MM.1S (cell line): ENCODE measurements around the gene FBLIM1.

Source experiments
- DNase-seq: peaks from one replicate; pipeline ENCODE4 v3.0.0-alpha.2; 2015
- H2AFZ ChIP-seq: fragments of 300-600 bp; sonication (generic); 2 replicates; pipeline ENCODE4 v1.6.0; 2016; ENCODE audit warnings: antibody characterized with exemption, low read length
- H3F3A ChIP-seq: fragments of 300-600 bp; sonication (generic); 2 replicates; pipeline ENCODE4 v1.6.1; 2016; ENCODE audit warnings: mild to moderate bottlenecking, antibody characterized with exemption, low read length, moderate library complexity, mixed read lengths; ENCODE audit not compliant: insufficient read depth
- H3K27ac ChIP-seq: fragments of 300-600 bp; sonication (generic); 2 replicates; pipeline ENCODE4 v1.5.1; 2016; ENCODE audit warnings: mild to moderate bottlenecking, low read length
- H3K27me3 ChIP-seq: fragments of 300-600 bp; sonication (generic); replicated peaks from 2 replicates; pipeline ENCODE4 v1.6.0; 2016; ENCODE audit warnings: low read length; ENCODE audit not compliant: insufficient read depth
- H3K36me3 ChIP-seq: fragments of 300-600 bp; sonication (generic); replicated peaks from 2 replicates; pipeline ENCODE4 v1.6.1; 2016; ENCODE audit warnings: mild to moderate bottlenecking, low read length, mixed read lengths; ENCODE audit not compliant: insufficient read depth
- H3K4me1 ChIP-seq: fragments of 300-600 bp; sonication (generic); 2 replicates; pipeline ENCODE4 v1.6.1; 2016; ENCODE audit warnings: low read length, mixed read lengths
- H3K4me2 ChIP-seq: fragments of 300-600 bp; sonication (generic); 2 replicates; pipeline ENCODE4 v1.6.0; 2016; ENCODE audit warnings: low read depth, low read length
- H3K4me3 ChIP-seq: fragments of 300-600 bp; sonication (generic); 2 replicates; pipeline ENCODE4 v1.5.1; 2016; ENCODE audit warnings: low read length, mixed read lengths
- H3K79me2 ChIP-seq: fragments of 300-600 bp; sonication (generic); 2 replicates; pipeline ENCODE4 v1.6.1; 2016; ENCODE audit warnings: mixed run types, low read length, mixed read lengths
- H3K9ac ChIP-seq: fragments of 300-600 bp; sonication (generic); 2 replicates; pipeline ENCODE4 v1.6.1; 2016; ENCODE audit warnings: low read length, mixed read lengths
- H3K9me2 ChIP-seq: fragments of 300-600 bp; sonication (generic); replicated peaks from 2 replicates; pipeline ENCODE4 v1.6.1; 2016; ENCODE audit warnings: mild to moderate bottlenecking, low read length, mixed read lengths; ENCODE audit not compliant: insufficient read depth
- H3K9me3 ChIP-seq: fragments of 300-600 bp; sonication (generic); replicated peaks from 2 replicates; pipeline ENCODE4 v1.6.1; 2016; ENCODE audit warnings: mild to moderate bottlenecking, low read length, mixed read lengths; ENCODE audit not compliant: insufficient read depth
- H4K20me1 ChIP-seq: fragments of 300-600 bp; sonication (generic); 2 replicates; pipeline ENCODE4 v1.6.1; 2016; ENCODE audit warnings: mild to moderate bottlenecking, low read length, moderate library complexity, mixed read lengths; ENCODE audit not compliant: insufficient read depth
- CTCF ChIP-seq: fragments of 300-600 bp; sonication (generic); IDR thresholded peaks from 2 replicates; pipeline ENCODE4 v1.5.1; 2016; ENCODE audit warnings: antibody characterized with exemption, low read length, mixed read lengths
- EZH2 ChIP-seq: fragments of 300-600 bp; sonication (generic); optimal IDR thresholded peaks from 2 replicates; pipeline ENCODE3; 2017; ENCODE audit warnings: low read depth, mild to moderate bottlenecking, antibody characterized with exemption, low read length, mixed read lengths
- EZH2phosphoT487 ChIP-seq: fragments of 300-600 bp; sonication (generic); IDR thresholded peaks from 2 replicates; pipeline ENCODE4 v1.6.1; 2018; ENCODE audit warnings: antibody characterized with exemption, low read length

FBLIM1 gene

GRCh38 chr1:15722836-15723532, 35.6 kb upstream of the FBLIM1 start:
- Histone ChIP-seq H3K36me3 (no peaks in the 10 kb centered on the region; the same call in 1 of the 2 replicates), H3K9me3 (no peaks in the 10 kb centered on the region), H3K9ac (no peak overlapping the region), H3K79me2 (no peaks in the 10 kb centered on the region), H3F3A (no peaks in the 10 kb centered on the region), H3K27me3 (no peaks in the 10 kb centered on the region), H3K4me3 (no peak overlapping the region), H3K9me2 (no peaks in the 10 kb centered on the region), H3K4me1 (no peaks in the 10 kb centered on the region), H3K4me2 (no peak overlapping the region), H3K27ac (no peak overlapping the region), H4K20me1 (no peaks in the 10 kb centered on the region), H2AFZ (no peak overlapping the region)
- no peak for DNase-seq
- TF ChIP-seq EZH2 (no peak), EZH2phosphoT487 (no peak), CTCF (no peak)

- Histone ChIP-seq H3K4me1 (no peaks in the 10 kb centered on the region), H3F3A (no peaks in the 10 kb centered on the region), H3K36me3 (no peaks in the 10 kb centered on the region; the same call in 1 of the 2 replicates), H3K9ac (no peak overlapping the region), H2AFZ (no peak overlapping the region), H3K9me3 (no peaks in the 10 kb centered on the region), H3K79me2 (no peaks in the 10 kb centered on the region), H3K9me2 (no peaks in the 10 kb centered on the region), H3K4me2 (no peak overlapping the region), H3K27ac (no peak overlapping the region), H3K27me3 (no peaks in the 10 kb centered on the region), H3K4me3 (no peak overlapping the region), H4K20me1 (no peaks in the 10 kb centered on the region)
- TF ChIP-seq EZH2 (no peak), CTCF (no peak), EZH2phosphoT487 (no peak)
- no peak for DNase-seq
Measured at GRCh38 chr1:15723631-15724246, 34.9 kb upstream of the FBLIM1 start.

GRCh38 chr1:15724949-15725880, 33.4 kb upstream of the FBLIM1 start:
- Histone ChIP-seq H3K9me2 (no peaks in the 10 kb centered on the region), H3K27ac (no peak overlapping the region), H3K4me1 (no peaks in the 10 kb centered on the region), H3F3A (no peaks in the 10 kb centered on the region), H3K9me3 (no peaks in the 10 kb centered on the region), H3K9ac (no peak overlapping the region), H3K79me2 (no peaks in the 10 kb centered on the region), H2AFZ (no peak overlapping the region), H3K4me3 (no peak overlapping the region), H3K27me3 (no peaks in the 10 kb centered on the region), H4K20me1 (no peaks in the 10 kb centered on the region), H3K4me2 (no peak overlapping the region), H3K36me3 (no peaks in the 10 kb centered on the region; the same call in 1 of the 2 replicates)
- no peak for TF ChIP-seq EZH2
- no peak for TF ChIP-seq EZH2phosphoT487
- TF ChIP-seq CTCF: no peak
- DNase-seq: no peak
